HG02623 (cell line): Measurements from ENCODE around the gene TNS3.
A peak's percentile ranks its signal among the peaks of the same experiment; 100 is the strongest.
"Not testable (repeated sequence)": the region's sequence is repeated elsewhere in the genome, so short reads cannot be mapped to it uniquely, and the experiment has no call there.

Source experiments
- ATAC-seq: cut with Tn5 transposase; IDR thresholded peaks from one replicate; pipeline ENCODE4 v1.9.1; 2021; ENCODE audit warnings: moderate library complexity; ENCODE audit not compliant: unreplicated experiment

The TNS3 gene

GRCh38 chr7:47474937-47475879 is 106.7 kb downstream of the TNS3 start:
- peak; percentile 88 for ATAC-seq

GRCh38 chr7:47474211-47474936 is 107.5 kb downstream of the TNS3 start:
- ATAC-seq: no peak

GRCh38 chr7:47473499-47474210 is 108.3 kb downstream of the TNS3 start:
- no peak for ATAC-seq

GRCh38 chr7:47472444-47473157 is 109.3 kb downstream of the TNS3 start:
- no peak for ATAC-seq

GRCh38 chr7:47471831-47472230 is 110.1 kb downstream of the TNS3 start:
- ATAC-seq: no peak

GRCh38 chr7:47471358-47471703 is 110.6 kb downstream of the TNS3 start:
- ATAC-seq: no peak

GRCh38 chr7:47470567-47471357 is 111.1 kb downstream of the TNS3 start:
- no peak for ATAC-seq

GRCh38 chr7:47469846-47470245 is 112.1 kb downstream of the TNS3 start:
- not testable (repeated sequence) for ATAC-seq

- ATAC-seq: no peak
Observed at GRCh38 chr7:47466832-47467231, 115.1 kb downstream of the TNS3 start.

- no peak for ATAC-seq
Observed at GRCh38 chr7:47465191-47465590, 116.7 kb downstream of the TNS3 start.

GRCh38 chr7:47464266-47464665 is 117.6 kb downstream of the TNS3 start:
- ATAC-seq: no peak

GRCh38 chr7:47461746-47462145 is 120.2 kb downstream of the TNS3 start:
- no peak for ATAC-seq

GRCh38 chr7:47461161-47461560 is 120.8 kb downstream of the TNS3 start:
- ATAC-seq: no peak

GRCh38 chr7:47460251-47460989 is 121.5 kb downstream of the TNS3 start:
- ATAC-seq: no peak

- ATAC-seq: no peak
Observed at GRCh38 chr7:47458486-47458885, 123.4 kb downstream of the TNS3 start.

- no peak for ATAC-seq
Observed at GRCh38 chr7:47458057-47458456, 123.9 kb downstream of the TNS3 start.

- ATAC-seq: no peak
Observed at GRCh38 chr7:47456210-47456955, 125.5 kb downstream of the TNS3 start.

- ATAC-seq: no peak
Observed at GRCh38 chr7:47455872-47456185, 126.1 kb downstream of the TNS3 start.
